Middle frontal gyrus (tissue), 1 donor: Measurements from ENCODE around the gene ESR1.

Source experiments
- DNase-seq: peaks from one replicate; pipeline ENCODE4 v3.0.0-alpha.2; 2015; ENCODE audit warnings: low spot score; ENCODE audit errors: extremely low spot score

The ESR1 gene

DNA sequence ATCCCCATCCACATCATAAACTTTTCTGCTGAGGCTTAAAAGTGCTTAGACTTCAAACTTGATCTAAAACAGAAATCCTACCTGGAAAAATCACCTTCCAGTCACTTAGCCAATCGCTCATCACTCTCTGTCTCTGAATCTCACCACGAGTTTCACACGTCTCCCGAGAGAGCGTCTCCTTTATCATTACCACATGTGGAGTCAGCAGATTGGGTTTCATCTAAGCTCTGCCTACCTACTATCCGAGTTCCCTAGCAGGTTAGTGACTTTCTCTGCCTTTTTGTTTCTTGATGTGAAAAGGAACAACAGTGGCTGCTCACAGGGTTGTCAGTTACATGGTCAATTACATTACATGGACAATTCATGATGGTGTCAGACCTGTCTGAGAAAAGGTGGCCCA lies 286.2 kb downstream of the ESR1 start:
- DNase-seq: no peak

GRCh38 chr6:152094276-152094675 lies 286.8 kb downstream of the ESR1 start:
- no peak for DNase-seq

DNA sequence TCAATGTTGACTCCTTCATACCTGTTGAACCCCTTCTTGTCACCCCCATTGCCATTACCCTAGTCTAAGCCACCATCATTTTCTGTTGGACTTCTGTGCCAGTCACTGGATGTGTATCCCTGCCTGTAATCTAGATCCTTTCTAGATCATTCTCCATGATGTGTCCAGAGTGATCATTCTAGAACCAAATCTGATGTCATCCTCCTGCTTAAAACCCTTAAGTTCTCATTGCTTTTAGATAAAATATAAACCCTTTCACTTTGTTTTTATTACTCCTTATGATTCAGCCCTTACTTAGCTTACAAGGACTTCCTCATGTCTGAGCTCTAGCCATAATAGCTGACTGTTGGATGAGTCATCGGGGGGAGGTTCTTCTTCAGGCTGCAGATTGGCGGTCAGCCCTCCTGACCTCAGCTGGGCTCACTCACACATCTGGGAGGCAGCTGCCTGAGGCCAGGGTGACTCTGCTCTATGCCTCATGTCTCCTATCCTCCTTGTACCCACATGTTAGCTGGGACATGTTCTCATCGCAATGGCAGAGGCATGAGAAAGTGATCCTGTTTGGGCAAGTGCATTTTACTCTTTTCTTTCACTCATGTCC lies 287.6 kb downstream of the ESR1 start:
- no peak for DNase-seq

DNA sequence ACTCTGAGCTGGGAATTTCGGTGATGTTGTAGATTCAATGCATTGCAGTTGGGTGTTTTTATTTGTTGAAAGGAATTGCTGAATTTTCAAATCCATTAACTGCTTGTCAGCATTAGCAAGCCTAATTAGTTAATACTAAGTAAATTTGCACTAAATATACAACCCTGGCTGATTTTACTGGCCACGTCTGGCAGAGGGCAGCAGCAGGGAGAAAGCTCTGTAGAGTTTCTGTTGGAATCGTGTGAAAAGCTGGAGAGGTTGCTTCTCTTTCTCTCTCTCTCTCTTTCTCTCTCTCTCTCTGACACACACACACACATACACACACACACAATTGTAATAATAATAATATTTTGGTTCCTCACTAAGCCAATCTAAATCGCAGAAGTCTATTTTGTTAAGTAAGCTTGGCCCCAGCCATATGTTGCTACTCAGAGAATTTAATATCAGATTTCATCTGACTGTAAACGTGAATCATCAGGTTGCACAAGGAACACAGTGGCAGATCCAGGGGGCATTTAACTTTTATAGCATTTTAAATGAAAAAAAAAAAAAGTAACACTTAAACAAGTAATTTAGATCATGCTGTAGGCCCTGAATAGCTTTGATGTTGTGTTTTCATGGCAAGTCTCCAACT lies 289.5 kb downstream of the ESR1 start:
- no peak for DNase-seq

- DNase-seq: no peak
Measured at GRCh38 chr6:152098683-152099082, 291.2 kb downstream of the ESR1 start.

DNA sequence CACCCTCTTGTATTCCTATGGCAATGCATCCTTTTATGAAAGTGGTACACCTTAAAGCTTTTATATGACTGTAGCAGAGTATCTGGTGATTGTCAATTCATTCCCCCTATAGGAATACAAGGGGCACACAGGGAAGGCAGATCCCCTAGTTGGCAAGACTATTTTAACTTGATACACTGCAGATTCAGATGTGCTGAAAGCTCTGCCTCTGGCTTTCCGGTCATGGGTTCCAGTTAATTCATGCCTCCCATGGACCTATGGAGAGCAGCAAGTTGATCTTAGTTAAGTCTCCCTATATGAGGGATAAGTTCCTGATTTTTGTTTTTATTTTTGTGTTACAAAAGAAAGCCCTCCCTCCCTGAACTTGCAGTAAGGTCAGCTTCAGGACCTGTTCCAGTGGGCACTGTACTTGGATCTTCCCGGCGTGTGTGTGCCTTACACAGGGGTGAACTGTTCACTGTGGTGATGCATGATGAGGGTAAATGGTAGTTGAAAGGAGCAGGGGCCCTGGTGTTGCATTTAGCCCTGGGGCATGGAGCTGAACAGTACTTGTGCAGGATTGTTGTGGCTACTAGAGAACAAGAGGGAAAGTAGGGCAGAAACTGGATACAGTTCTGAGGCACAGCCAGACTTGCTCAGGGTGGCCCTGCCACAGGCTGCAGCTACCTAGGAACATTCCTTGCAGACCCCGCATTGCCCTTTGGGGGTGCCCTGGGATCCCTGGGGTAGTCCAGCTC lies 292.1 kb downstream of the ESR1 start:
- DNase-seq: no peak

- DNase-seq: no peak
Measured at GRCh38 chr6:152100183-152100618, 292.7 kb downstream of the ESR1 start.

GRCh38 chr6:152107973-152108372 lies 300.5 kb downstream of the ESR1 start:
- no peak for DNase-seq

GRCh38 chr6:152110886-152111820 lies 303.7 kb downstream of the ESR1 start:
- DNase-seq: no peak

DNA sequence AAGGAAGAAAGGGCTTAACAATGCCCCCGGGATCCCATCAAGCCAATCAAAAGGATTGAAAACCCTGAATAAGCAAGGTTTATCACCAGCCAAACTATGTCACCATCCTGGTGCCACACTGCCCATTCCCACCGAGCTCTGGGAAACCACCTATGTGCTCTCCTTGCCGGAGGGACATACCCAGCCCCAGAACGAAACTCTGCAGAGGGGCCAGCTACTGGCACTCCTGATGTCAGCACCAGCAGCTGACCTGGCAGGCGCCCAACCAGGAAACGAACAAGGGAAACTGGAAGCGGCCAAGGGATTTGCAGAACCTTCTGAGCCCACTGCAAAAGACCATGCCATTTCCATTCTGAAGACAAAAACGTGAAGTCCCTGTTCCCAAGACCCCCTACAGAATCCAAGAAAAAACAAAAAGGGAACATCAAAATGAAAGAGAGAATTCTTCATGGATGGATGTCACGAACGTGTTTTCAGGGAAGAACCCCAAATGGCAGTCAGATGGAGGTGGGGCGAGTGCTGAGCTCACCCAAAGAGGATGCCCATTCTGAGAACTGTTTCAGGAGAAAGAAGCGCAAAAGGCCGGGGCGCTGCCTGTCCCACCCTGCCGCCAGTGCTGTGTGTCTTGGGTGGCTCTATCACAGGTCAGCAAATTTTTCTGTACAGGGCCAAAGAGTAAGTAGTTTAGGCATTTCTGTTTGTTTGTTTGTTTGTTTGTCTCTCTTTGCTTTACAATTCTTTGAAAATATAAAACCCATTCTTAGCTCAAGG lies 305.2 kb downstream of the ESR1 start:
- no peak for DNase-seq

- DNase-seq: no peak
Measured at GRCh38 chr6:152117156-152118133, 310.0 kb downstream of the ESR1 start.

GRCh38 chr6:152118224-152118623 lies 310.7 kb downstream of the ESR1 start:
- no peak for DNase-seq

DNA sequence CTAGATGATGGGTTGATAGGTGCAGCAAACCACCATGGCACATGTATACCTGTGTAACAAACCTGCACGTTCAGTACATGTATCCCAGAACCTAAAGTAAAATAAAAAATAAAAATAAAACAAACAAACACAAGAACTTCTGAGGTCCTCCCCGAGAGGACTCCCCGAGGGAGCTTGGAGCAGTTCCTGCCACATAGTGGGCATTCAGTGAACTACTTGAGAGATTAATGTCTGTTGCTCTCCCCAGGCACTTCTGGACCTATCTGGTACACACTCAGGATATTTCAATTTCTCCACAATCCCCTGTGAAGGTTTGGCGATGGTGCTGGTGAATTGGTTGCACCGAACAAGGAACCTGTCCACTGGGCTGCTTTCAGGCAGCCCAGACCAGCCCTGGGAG lies 311.2 kb downstream of the ESR1 start:
- DNase-seq: no peak

DNA sequence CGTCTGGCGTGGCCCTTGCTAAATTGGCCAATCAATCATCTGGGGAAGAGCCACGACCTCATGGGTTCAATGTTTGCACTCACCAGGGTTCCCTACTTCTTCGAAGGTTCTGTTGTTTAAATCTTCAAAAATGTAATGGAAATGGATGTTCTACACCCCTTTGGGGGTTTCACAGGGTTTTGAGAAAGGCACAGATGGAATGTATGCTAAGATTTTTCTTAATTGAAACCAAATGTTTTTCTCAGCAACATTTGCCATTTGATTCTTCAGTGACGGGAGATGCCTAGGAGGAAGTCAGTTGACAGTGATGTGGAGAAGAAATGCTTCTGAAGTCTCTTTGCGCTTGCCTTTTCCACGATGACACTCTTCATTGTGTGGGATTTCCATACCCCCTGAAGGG lies 312.3 kb downstream of the ESR1 start:
- no peak for DNase-seq

DNA sequence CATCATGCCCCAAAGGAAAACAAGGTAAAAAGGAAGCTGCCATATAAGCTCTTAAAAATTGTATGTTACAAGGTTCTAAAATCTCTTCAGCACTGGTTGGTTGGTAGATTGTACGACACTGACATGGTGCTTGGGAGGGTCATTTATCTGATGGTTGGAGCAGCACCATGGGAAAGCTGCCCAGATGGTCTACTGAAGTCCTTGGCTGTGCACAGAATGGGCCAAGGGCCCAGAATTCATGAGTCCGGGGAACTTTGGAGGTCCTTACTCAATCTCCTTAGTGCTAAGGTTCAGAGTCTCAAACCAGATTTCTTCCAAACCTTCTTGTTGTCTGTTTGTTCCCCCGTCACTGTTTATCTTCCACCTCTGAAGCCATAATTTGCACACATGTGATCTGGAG lies 314.4 kb downstream of the ESR1 start:
- DNase-seq: no peak

GRCh38 chr6:152122434-152122833 lies 315.0 kb downstream of the ESR1 start:
- no peak for DNase-seq

- DNase-seq: no peak
Measured at GRCh38 chr6:152123076-152123475, 315.6 kb downstream of the ESR1 start.

DNA sequence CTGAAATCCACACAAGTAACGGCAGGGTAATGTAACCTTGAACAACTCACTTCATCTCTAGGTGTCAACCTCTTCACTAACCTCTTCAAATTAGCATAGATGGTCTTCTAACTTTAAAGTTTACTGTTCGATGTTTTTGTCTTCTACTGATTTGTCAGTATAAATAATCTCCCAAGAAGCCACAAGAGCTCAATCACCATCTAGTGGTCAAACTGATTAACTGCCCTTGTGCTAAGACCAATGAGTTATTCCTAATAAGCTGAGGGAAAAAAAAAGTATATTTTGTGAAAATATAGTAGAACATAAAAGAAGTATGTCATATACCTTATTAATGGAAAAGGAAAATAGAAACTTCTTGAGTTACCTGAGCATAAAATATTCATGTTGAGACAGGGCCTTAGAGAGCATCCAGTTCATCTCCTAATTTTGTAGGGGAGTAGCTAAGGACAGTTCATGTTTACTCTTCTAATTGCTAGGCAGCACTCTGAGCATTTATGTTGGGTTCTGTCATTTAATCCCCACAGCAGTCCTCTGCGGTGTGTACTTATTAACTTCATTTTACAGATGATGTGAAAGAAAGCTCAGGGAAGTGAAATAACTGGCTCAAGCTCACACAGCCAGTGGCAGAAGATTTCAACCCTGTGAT lies 317.1 kb downstream of the ESR1 start:
- peak; percentile 29 for DNase-seq
